ENCODE measurements around the gene PLOD3. TPM values are rescaled to one million over a fixed set of nuclear protein-coding genes. Genes with fewer than 3 reads are reported as not detected.

PLOD3 gene
- total and polyA plus RNA-seq, 9 of the 15 experiments (the other 6 are each of a cell fraction or from before 2014, with no cell fraction given), result 2.8 to 101 (median 30.9) TPM

- FAIRE-seq, result peak; percentile 81
- H3K9me1 ChIP-seq (ENCODE audit: control insufficient read depth, insufficient read depth, low read length), result no peaks in the 10 kb centered on the region
- no peaks in the 10 kb centered on the region for H3K27me3 ChIP-seq (ENCODE audit: control insufficient read depth in 2 of 2, insufficient read depth in 2 of 2, low read length in 2 of 2)
- DNase-seq (ENCODE audit: extremely low read depth in 1 of 4, low spot score in 3 of 4), result peak in 1 of 4 experiments; percentile 56
- POLR2A ChIA-PET, result interaction anchor here (0.5 to 1.4 kb wide), 4 partner anchors 9 to 703 kb away, joined by 3 to 4 read pairs (median 3); partner anchors contain the start of gene VGF
- CTCF ChIA-PET (ENCODE audit: low intra/inter-chr PET ratio), result interaction anchor here (0.6 kb wide), 1 partner anchor 134 kb away, joined by 6 read pairs; no protein-coding TSS in a partner anchor
- ATAC-seq, result peak; percentile 22
- H3K4me3 ChIP-seq, result no peak overlapping the region
- WGBS (ENCODE audit: insufficient coverage, low coverage, missing lambda C conversion rate), result 57% methylated on average over 14 of the region's 14 CpGs
- BruUV-seq (replicated peaks), result no TSS peak
- peak overlapping the region in 1 of 2 experiments; percentile 49; a peak in 1 of 4 replicates for H3K9ac ChIP-seq (ENCODE audit: insufficient read depth in 1 of 2, low read depth in 2 of 2, low read length in 2 of 2)
- intact Hi-C loops (cut with micrococcal nuclease) (loop anchor here (1.0 kb wide), 1 partner anchor 8 kb away; the partner anchor contains the start of gene VGF), in situ Hi-C loops (cut with MboI) (no loop called here)
- no peak overlapping the region; the same call in 2 of the 3 replicates for H3K27ac ChIP-seq (ENCODE audit: extremely low read depth, low read depth, low read length)
- H2AFZ ChIP-seq (ENCODE audit: low read depth, low read length), result no peak overlapping the region; the same call in 1 of the 2 replicates
- H3K79me2 ChIP-seq (ENCODE audit: control insufficient read depth, insufficient read depth, low read length), result peaks cover 12% of the 10 kb centered on the region
- no peaks in the 10 kb centered on the region for H3K9me3 ChIP-seq (replicated peaks; ENCODE audit: control insufficient read depth, insufficient read depth, low read depth, low read length)
- no peaks in the 10 kb centered on the region for H4K20me1 ChIP-seq (replicated peaks; ENCODE audit: control insufficient read depth, insufficient read depth, low read length)
- peaks cover 44% of the 10 kb centered on the region; the same call in 2 of the 3 replicates for H3K36me3 ChIP-seq (ENCODE audit: control insufficient read depth, insufficient read depth, low read length)
- no peak overlapping the region for H3K4me2 ChIP-seq (ENCODE audit: insufficient read depth, low read length)
- H3K4me1 ChIP-seq (replicated peaks in 1 of 2; ENCODE audit: control insufficient read depth in 2 of 2, insufficient read depth in 2 of 2, low read length in 2 of 2), result peaks cover 20 to 40% of the 10 kb centered on the region in 2 experiments
- no peak for TF ChIP-seq MEF2A (IDR thresholded peaks at IDR 0.05; ENCODE audit: control insufficient read depth, low read depth, low read length)
- TF ChIP-seq L3MBTL2 (IDR thresholded peaks at IDR 0.05), result peak; percentile 78
- TF ChIP-seq, protein P1, sequence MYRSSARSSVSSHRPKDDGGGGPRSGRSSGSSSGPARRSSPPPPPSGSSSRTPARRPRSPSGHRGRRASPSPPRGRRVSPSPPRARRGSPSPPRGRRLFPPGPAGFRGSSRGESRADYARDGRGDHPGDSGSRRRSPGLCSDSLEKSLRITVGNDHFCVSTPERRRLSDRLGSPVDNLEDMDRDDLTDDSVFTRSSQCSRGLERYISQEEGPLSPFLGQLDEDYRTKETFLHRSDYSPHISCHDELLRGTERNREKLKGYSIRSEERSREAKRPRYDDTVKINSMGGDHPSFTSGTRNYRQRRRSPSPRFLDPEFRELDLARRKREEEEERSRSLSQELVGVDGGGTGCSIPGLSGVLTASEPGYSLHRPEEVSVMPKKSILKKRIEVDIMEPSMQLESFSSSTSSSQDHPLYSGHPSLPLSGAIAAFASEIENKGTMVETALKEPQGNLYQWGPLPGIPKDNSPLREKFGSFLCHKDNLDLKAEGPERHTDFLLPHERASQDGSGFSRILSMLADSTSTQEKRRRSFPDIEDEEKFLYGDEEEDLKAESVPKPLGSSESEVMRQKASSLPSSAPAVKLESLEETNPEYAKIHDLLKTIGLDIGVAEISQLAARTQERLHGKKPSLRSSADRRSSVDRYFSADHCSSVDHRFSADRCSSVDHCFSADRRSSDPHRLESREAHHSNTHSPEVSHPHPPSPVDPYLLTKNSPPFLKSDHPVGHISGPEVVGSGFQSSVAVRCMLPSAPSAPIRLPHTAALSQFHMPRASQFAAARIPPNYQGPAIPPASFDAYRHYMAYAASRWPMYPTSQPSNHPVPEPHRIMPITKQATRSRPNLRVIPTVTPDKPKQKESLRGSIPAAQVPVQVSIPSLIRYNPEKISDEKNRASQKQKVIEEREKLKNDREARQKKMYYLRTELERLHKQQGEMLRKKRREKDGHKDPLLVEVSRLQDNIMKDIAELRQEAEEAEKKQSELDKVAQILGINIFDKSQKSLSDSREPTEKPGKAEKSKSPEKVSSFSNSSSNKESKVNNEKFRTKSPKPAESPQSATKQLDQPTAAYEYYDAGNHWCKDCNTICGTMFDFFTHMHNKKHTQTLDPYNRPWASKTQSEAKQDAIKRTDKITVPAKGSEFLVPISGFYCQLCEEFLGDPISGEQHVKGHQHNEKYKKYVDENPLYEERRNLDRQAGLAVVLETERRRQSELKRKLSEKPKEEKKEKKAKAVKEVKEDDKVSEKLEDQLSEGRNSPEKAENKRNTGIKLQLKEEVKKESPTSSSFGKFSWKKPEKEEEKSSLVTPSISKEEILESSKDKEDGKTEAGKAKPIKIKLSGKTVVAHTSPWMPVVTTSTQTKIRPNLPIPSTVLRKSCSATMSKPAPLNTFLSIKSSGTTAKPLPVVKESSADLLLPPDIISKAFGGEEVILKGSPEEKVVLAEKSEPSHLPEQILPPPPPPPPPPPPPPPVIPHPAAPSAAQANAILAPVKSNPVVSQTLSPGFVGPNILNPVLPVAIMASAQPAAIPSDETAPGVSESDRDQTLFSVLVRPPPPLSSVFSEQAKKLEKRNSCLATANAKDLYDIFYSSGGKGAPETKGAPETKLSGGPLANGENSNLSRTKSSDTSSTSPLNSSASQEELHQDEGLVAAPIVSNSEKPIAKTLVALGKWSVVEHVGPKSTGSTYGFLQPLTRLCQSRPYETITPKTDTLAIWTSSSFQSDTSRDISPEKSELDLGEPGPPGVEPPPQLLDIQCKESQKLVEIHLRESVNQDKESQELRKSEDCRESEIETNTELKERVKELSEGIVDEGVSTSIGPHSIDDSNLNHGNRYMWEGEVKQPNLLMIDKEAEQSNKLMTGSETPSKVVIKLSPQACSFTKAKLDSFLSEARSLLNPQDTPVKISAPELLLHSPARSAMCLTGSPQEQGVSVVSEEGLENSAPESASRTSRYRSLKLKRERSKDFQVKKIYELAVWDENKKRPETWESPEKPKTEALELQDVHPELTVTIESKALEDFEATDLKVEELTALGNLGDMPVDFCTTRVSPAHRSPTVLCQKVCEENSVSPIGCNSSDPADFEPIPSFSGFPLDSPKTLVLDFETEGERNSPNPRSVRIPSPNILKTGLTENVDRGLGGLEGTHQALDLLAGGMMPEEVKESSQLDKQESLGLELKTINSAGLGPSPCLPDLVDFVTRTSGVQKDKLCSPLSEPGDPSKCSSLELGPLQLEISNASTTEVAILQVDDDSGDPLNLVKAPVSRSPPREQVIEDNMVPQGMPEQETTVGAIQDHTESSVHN (IDR thresholded peaks at IDR 0.05; ENCODE audit: borderline replicate concordance in 1 of 2, low read depth in 1 of 2), result 0 out of 4 replicates have a peak, but pooled peaks of 1 of the 2 experiments have one; percentile 20
These were observed 60.4 kb downstream of the PLOD3 start for GRCh38 chr7:101156866-101157589.

All from K562 (cell line).